Right atrium auricular region (tissue), 2 donors: ENCODE data around the gene MCU. TPM values are rescaled to one million over a fixed set of nuclear protein-coding genes. Genes with fewer than 3 reads are reported as not detected.
"Not testable (repeated sequence)": the region's sequence is repeated elsewhere in the genome, so short reads cannot be mapped to it uniquely, and the experiment has no call there.

Experiments
- DNase-seq: peaks from one replicate; pipeline ENCODE4 v3.0.0-alpha.2; 2019; ENCODE audit warnings: low spot score
- H3K27ac ChIP-seq, 2 donors: fragments of 200-600 bp; sonication (generic); 1 replicate in 1 of 2; 2 replicates in 1 of 2; pipeline ENCODE4 v1.5.1; 2016 to 2019
- H3K27me3 ChIP-seq, 2 donors: fragments of 200-600 bp; sonication (generic); one replicate each; pipeline versions ENCODE4 v1.5.1 to v1.6.0; 2017 to 2019
- H3K36me3 ChIP-seq: fragments of 200-600 bp; sonication (generic); one replicate; pipeline ENCODE4 v1.5.1; 2016
- H3K4me1 ChIP-seq, 2 donors: fragments of 200-600 bp; sonication (generic); one replicate each; pipeline versions ENCODE4 v1.5.1 to v1.6.0; 2017 to 2019
- H3K4me3 ChIP-seq, 2 donors: fragments of 200-600 bp; sonication (generic); 1 replicate in 1 of 2; 2 replicates in 1 of 2; pipeline ENCODE4 v1.5.1; 2017 to 2019; ENCODE audit warnings: mild to moderate bottlenecking in 1 of 2, moderate library complexity in 1 of 2
- H3K9me3 ChIP-seq, 2 donors: fragments of 200-600 bp; sonication (generic); one replicate each; pipeline ENCODE4 v1.5.1; 2019
- CTCF ChIP-seq, 2 donors: fragments of 200-600 bp; sonication (generic); IDR thresholded peaks; one replicate each; pipeline ENCODE4 v1.5.1; 2019; ENCODE audit warnings: antibody characterized with exemption in 2 of 2
- total RNA-seq, 2 donors: library from RNA; depleted of rRNA; stranded (reverse); fragments of >200 nt; gene quantifications; one replicate each; pipeline ENCODE4 v1.1.0, GENCODE V29; 2016

MCU gene
- total RNA-seq, 2 donors from 2014 or later, result 12.4 to 14.2 TPM

GRCh38 chr10:72679838-72680241 lies 12.1 kb upstream of the MCU start:
- Histone ChIP-seq H3K9me3 (no peaks in the 10 kb centered on the region), H3K4me3 (no peak overlapping the region), H3K27ac (no peak overlapping the region), H3K36me3 (no peaks in the 10 kb centered on the region), H3K27me3 (no peaks in the 10 kb centered on the region), H3K4me1 (no peaks in the 10 kb centered on the region)
- no peak for DNase-seq
- TF ChIP-seq CTCF (IDR thresholded peaks at IDR 0.05), result no peak

GRCh38 chr10:72682638-72683037 lies 9.3 kb upstream of the MCU start:
- no peak for TF ChIP-seq CTCF (IDR thresholded peaks at IDR 0.05)
- no peaks in the 10 kb centered on the region for H3K9me3 ChIP-seq
- H3K27me3 ChIP-seq, result no peaks in the 10 kb centered on the region
- DNase-seq, result no peak
- no peak overlapping the region for H3K27ac ChIP-seq
- H3K4me1 ChIP-seq, result no peaks in the 10 kb centered on the region
- H3K4me3 ChIP-seq, result no peak overlapping the region
- no peaks in the 10 kb centered on the region for H3K36me3 ChIP-seq

GRCh38 chr10:72685264-72685921 lies 6.5 kb upstream of the MCU start:
- H3K36me3 ChIP-seq, result no peaks in the 10 kb centered on the region
- H3K27ac ChIP-seq, result no peak overlapping the region
- no peak for DNase-seq
- no peaks in the 10 kb centered on the region for H3K9me3 ChIP-seq
- TF ChIP-seq CTCF (IDR thresholded peaks at IDR 0.05), result no peak
- H3K4me1 ChIP-seq, result no peaks in the 10 kb centered on the region
- no peak overlapping the region for H3K4me3 ChIP-seq
- no peaks in the 10 kb centered on the region for H3K27me3 ChIP-seq

- not testable (repeated sequence) for H3K4me1 ChIP-seq, H3K27me3 ChIP-seq, H3K4me3 ChIP-seq, H3K9me3 ChIP-seq, H3K27ac ChIP-seq, DNase-seq, H3K36me3 ChIP-seq
These were observed 5.5 kb upstream of the MCU start for GRCh38 chr10:72686430-72686829.

- Histone ChIP-seq H3K4me3 (no peak overlapping the region), H3K4me1 (peaks cover 0 to 4% of the 10 kb centered on the region in 2 donors), H3K9me3 (no peaks in the 10 kb centered on the region), H3K27me3 (no peaks in the 10 kb centered on the region), H3K27ac (no peak overlapping the region), H3K36me3 (no peaks in the 10 kb centered on the region)
- no peak for DNase-seq
- TF ChIP-seq CTCF (IDR thresholded peaks at IDR 0.05), result no peak
These were observed 4.9 kb upstream of the MCU start for GRCh38 chr10:72687035-72687434.

- TF ChIP-seq CTCF (IDR thresholded peaks at IDR 0.05), result no peak
- H3K4me1 ChIP-seq, result peaks cover 0 to 10% of the 10 kb centered on the region in 2 donors
- H3K4me3 ChIP-seq, result no peak overlapping the region
- H3K36me3 ChIP-seq, result no peaks in the 10 kb centered on the region
- H3K9me3 ChIP-seq, result no peaks in the 10 kb centered on the region
- DNase-seq, result no peak
- H3K27ac ChIP-seq, result no peak overlapping the region
- no peaks in the 10 kb centered on the region for H3K27me3 ChIP-seq
These were observed 3.7 kb upstream of the MCU start for GRCh38 chr10:72688208-72688651.
